Memory B cell (primary cell): ENCODE measurements around the gene ARF3.

Source experiments
- ATAC-seq: fragments of 150-1000 bp; cut with Tn5 transposase; 2 replicates; pipeline ENCODE4 v1.10.0; 2021; ENCODE audit warnings: low read depth, mild to moderate bottlenecking, moderate library complexity
- DNase-seq, 2 donors: peaks; one replicate each; pipeline ENCODE4 v3.0.0; 2022; ENCODE audit warnings: low spot score in 2 of 2
- H3K27ac Mint-ChIP-seq: one replicate; pipeline ENCODE4 v1.8.0; 2022; ENCODE audit warnings: mild to moderate bottlenecking, moderate library complexity, mixed read lengths
- H3K27me3 Mint-ChIP-seq: one replicate; pipeline ENCODE4 v1.8.0; 2022; ENCODE audit warnings: mixed read lengths
- H3K36me3 Mint-ChIP-seq: one replicate; pipeline ENCODE4 v1.8.0; 2022; ENCODE audit warnings: mild to moderate bottlenecking, mixed read lengths
- H3K4me1 Mint-ChIP-seq: one replicate; pipeline ENCODE4 v1.8.0; 2022; ENCODE audit warnings: mixed read lengths
- H3K4me3 Mint-ChIP-seq: one replicate; pipeline ENCODE4 v1.8.0; 2022; ENCODE audit warnings: mild to moderate bottlenecking, moderate library complexity, mixed read lengths
- H3K9me3 Mint-ChIP-seq: one replicate; pipeline ENCODE4 v1.8.0; 2022; ENCODE audit warnings: mixed read lengths

ARF3 gene

DNA sequence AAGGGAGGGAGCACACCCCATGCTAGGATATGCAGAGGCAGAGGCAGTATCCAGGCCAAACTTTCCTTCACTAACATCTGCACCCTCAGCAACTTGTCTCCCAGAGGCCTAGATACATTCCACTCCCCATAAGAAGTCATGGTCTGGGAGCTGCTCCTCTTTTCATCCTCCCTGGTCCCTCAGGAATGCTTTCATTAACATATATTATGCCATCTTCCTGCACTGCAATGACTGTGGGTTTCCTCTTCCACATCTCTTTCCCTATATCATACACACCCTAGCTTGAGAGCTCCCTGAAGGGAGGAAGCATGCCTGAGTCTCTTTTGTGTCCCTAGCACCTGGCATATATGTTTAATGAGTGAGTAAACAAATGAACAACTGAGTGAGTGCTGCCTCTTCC is 33.3 kb upstream of the ARF3 start:
- DNase-seq (no peak), ATAC-seq (no peak)
- Mint-ChIP-seq H3K27ac (no peak overlapping the region), H3K4me3 (no peak overlapping the region), H3K27me3 (peaks cover 30% of the 10 kb centered on the region), H3K4me1 (peaks cover 12% of the 10 kb centered on the region), H3K36me3 (no peaks in the 10 kb centered on the region), H3K9me3 (no peaks in the 10 kb centered on the region)

DNA sequence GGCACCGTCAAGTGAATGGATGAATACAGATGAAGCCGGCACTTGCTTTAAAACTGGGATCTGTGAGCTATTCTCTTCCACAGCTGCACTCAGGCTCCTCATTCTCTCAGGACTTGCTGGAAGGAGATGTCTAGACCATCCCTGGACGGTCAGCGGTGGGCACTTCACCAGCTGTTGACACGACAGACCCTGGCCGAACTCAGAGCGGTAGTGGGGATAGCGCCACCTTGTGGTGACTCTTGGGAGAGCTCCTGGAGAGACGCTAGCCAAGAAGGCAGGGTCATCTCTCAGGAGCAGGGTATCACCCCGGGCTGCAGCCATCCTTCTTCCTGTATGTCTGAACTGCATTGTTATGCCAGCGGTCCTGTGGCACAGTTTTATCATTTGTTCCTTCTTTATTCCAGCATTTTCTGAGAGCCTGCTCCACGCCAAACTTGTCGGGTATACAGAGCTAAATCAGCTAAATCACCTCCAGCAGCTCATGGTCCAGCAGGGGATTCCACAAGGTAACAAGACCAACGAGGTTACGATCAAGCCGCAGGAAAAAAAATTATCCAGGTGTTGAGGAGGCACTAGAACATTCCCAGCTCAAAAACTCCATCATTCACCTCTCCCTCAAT is 30.9 kb upstream of the ARF3 start:
- ATAC-seq (peak; percentile 74), DNase-seq (peak; percentile 65 to 79)
- H3K4me1 Mint-ChIP-seq = peaks cover 5% of the 10 kb centered on the region
- peaks cover 20% of the 10 kb centered on the region for H3K27me3 Mint-ChIP-seq
- H3K4me3 Mint-ChIP-seq = no peak overlapping the region
- no peaks in the 10 kb centered on the region for H3K36me3 Mint-ChIP-seq
- H3K27ac Mint-ChIP-seq = no peak overlapping the region
- H3K9me3 Mint-ChIP-seq = no peaks in the 10 kb centered on the region

DNA sequence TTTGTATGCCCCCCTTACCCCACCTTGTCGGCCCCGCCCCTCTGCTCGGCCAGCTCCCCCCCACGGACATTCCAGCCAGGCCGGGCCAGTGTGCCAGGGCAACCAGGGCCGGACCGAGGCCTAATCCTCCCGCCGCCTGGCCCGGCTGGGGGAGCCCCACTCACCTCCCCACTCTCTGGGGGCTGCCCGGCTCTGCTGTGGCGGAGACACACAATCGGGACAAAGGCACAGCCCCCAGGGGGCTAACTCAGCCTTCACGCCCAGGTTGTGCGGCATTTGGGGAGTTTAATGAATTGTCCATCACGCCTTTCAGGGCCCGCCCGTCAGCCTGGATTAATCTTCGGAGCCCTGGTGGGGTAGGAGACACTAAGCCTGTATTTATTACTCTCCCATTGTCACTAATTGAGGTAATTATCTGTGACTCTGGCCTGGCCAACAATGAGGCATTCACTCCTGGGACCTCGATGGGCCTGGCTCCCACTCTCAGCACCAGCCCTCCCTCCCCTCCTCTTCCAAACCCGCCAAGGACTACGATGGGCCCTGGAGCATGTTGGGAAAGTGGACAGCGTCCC is 29.5 kb upstream of the ARF3 start:
- no peak overlapping the region for H3K27ac Mint-ChIP-seq
- no peak for DNase-seq
- H3K27me3 Mint-ChIP-seq = peaks cover 24% of the 10 kb centered on the region
- H3K4me3 Mint-ChIP-seq = no peak overlapping the region
- peaks cover 7% of the 10 kb centered on the region for H3K4me1 Mint-ChIP-seq
- no peak for ATAC-seq
- H3K36me3 Mint-ChIP-seq = no peaks in the 10 kb centered on the region
- H3K9me3 Mint-ChIP-seq = no peaks in the 10 kb centered on the region

- Mint-ChIP-seq H3K4me3 (no peak overlapping the region), H3K27me3 (peaks cover 27% of the 10 kb centered on the region), H3K4me1 (peaks cover 13% of the 10 kb centered on the region), H3K27ac (no peak overlapping the region), H3K9me3 (no peaks in the 10 kb centered on the region), H3K36me3 (no peaks in the 10 kb centered on the region)
- ATAC-seq = no peak
- DNase-seq = no peak
These were observed 28.6 kb upstream of the ARF3 start for GRCh38 chr12:48985901-48986300.

DNA sequence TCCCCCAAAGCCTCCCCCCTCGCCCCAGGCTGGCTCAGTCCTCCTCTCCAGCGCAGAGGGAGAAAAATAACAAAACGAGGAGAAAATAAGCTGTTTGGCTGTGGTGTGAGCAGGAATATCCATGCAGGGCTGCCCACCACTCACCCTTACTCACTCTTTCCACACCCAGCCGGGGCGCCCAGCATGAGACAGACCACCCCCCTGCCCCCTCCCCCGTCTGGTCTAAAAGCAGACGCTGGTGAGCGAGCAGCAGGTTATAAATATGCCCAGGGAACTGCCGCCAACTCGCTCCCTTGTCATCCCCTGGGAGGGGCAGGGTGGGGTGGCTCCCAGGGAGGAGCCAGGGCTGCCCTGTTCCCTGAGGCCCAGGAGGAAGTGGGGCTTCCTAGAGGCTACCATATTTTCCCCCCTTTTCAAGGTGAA is 28.2 kb upstream of the ARF3 start:
- no peak for ATAC-seq
- H3K9me3 Mint-ChIP-seq = no peaks in the 10 kb centered on the region
- no peak for DNase-seq
- H3K4me3 Mint-ChIP-seq = no peak overlapping the region
- H3K27me3 Mint-ChIP-seq = peaks cover 23% of the 10 kb centered on the region
- H3K36me3 Mint-ChIP-seq = no peaks in the 10 kb centered on the region
- peaks cover 16% of the 10 kb centered on the region for H3K4me1 Mint-ChIP-seq
- H3K27ac Mint-ChIP-seq = no peak overlapping the region

DNA sequence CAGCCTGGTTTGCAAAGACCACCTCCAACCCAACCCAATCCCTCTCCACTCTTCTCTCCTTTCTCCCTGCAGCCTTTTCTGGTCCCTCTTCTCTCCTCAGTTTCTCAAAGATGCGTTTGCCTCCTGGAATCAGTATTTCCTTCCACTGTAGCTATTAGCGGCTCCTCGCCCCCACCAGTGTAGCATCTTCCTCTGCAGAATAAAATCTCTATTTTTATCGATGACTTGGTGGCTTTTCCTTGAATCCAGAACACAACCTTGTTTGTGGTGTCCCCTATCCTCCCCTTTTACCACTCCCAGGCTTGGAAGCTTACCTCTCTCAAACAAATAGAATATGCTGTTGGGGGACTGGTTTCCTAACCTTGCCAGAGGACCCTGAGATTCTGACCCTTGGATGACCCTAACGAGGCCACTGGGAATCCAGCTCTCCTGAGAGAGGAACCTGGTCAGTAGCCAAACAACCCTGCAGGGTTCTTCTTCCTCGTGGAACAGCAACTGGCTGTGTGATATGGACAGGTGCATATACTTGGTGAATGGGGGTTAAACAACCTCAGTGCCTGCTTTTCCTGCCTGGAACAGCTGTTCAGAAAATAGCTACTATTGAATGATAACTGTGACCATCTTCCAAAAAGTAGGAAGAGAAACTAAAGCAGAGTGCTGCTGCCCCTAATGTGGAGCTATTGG is 25.3 kb upstream of the ARF3 start:
- ATAC-seq = no peak
- Mint-ChIP-seq H3K27me3 (peaks cover 20% of the 10 kb centered on the region), H3K4me1 (peaks cover 27% of the 10 kb centered on the region), H3K36me3 (no peaks in the 10 kb centered on the region), H3K9me3 (no peaks in the 10 kb centered on the region), H3K4me3 (peak overlapping the region; percentile 44), H3K27ac (peak overlapping the region; percentile 88)
- DNase-seq = no peak

DNA sequence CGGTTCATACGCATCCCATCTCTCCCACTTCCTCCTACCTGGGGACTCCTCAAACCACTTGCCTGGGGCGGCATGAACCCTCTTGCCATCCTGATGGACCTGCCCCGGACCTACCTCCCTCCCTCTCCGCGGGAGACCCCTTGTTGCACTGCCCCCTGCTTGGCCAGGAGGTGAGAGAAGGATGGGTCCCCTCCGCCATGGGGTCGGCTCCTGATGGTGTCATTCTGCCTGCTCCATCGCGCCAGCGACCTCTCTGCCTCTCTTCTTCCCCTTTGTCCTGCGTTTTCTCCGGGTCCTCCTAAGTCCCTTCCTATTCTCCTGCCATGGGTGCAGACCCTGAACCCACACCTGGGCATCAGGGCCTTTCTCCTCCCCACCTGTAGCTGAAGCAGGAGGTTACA is 24.5 kb upstream of the ARF3 start:
- peak overlapping the region; percentile 88 for H3K27ac Mint-ChIP-seq

DNA sequence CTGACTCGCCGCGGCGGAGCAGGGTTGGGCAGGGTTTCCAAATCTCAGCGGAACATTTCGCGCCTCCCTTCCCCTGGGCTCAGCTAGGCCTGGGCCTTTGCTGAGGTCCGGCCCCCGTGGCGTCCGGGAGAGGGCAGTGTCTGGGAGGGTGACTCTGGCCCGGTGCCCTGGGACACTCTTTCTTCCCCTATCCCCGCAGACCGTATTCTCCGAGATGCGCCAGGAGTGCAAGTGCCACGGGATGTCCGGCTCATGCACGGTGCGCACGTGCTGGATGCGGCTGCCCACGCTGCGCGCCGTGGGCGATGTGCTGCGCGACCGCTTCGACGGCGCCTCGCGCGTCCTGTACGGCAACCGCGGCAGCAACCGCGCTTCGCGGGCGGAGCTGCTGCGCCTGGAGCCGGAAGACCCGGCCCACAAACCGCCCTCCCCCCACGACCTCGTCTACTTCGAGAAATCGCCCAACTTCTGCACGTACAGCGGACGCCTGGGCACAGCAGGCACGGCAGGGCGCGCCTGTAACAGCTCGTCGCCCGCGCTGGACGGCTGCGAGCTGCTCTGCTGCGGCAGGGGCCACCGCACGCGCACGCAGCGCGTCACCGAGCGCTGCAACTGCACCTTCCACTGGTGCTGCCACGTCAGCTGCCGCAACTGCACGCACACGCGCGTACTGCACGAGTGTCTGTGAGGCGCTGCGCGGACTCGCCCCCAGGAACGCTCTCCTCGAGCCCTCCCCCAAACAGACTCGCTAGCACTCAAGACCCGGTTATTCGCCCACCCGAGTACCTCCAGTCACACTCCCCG is 23.9 kb upstream of the ARF3 start:
- H3K36me3 Mint-ChIP-seq = no peaks in the 10 kb centered on the region
- ATAC-seq (peak; percentile 23), DNase-seq (no peak)
- H3K27ac Mint-ChIP-seq = peak overlapping the region; percentile 88
- peaks cover 26% of the 10 kb centered on the region for H3K27me3 Mint-ChIP-seq
- peaks cover 32% of the 10 kb centered on the region for H3K4me1 Mint-ChIP-seq
- no peaks in the 10 kb centered on the region for H3K9me3 Mint-ChIP-seq
- H3K4me3 Mint-ChIP-seq = peak overlapping the region; percentile 85

More for the DNA sequence above, 24.5 kb upstream of the ARF3 start:
- DNase-seq (no peak), ATAC-seq (no peak)
- H3K4me3 Mint-ChIP-seq = peak overlapping the region; percentile 85
- peaks cover 32% of the 10 kb centered on the region for H3K4me1 Mint-ChIP-seq
- H3K36me3 Mint-ChIP-seq = no peaks in the 10 kb centered on the region
- H3K27me3 Mint-ChIP-seq = peaks cover 28% of the 10 kb centered on the region
- no peaks in the 10 kb centered on the region for H3K9me3 Mint-ChIP-seq

DNA sequence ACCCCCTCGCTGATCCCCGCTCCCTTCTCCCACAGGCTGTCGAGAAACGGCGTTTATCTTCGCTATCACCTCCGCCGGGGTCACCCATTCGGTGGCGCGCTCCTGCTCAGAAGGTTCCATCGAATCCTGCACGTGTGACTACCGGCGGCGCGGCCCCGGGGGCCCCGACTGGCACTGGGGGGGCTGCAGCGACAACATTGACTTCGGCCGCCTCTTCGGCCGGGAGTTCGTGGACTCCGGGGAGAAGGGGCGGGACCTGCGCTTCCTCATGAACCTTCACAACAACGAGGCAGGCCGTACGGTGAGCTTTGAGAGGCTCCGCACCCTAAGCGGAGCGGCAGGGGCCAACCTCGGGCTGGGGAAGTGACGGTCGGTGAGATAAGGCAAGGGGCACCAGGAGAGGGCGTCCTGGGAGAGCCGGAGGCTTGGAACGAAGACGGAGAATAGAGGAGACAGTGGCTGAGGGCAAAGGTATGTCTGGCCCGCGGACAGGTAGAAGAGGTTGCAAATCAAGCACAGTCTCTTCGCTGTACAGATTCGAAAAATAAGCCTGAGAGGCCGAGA is 23.2 kb upstream of the ARF3 start:
- peaks cover 32% of the 10 kb centered on the region for H3K4me1 Mint-ChIP-seq
- no peak for DNase-seq
- H3K27me3 Mint-ChIP-seq = peaks cover 23% of the 10 kb centered on the region
- H3K36me3 Mint-ChIP-seq = no peaks in the 10 kb centered on the region
- H3K27ac Mint-ChIP-seq = peak overlapping the region; percentile 56
- H3K9me3 Mint-ChIP-seq = no peaks in the 10 kb centered on the region
- H3K4me3 Mint-ChIP-seq = peak overlapping the region; percentile 85
- peak; percentile 9 for ATAC-seq

DNA sequence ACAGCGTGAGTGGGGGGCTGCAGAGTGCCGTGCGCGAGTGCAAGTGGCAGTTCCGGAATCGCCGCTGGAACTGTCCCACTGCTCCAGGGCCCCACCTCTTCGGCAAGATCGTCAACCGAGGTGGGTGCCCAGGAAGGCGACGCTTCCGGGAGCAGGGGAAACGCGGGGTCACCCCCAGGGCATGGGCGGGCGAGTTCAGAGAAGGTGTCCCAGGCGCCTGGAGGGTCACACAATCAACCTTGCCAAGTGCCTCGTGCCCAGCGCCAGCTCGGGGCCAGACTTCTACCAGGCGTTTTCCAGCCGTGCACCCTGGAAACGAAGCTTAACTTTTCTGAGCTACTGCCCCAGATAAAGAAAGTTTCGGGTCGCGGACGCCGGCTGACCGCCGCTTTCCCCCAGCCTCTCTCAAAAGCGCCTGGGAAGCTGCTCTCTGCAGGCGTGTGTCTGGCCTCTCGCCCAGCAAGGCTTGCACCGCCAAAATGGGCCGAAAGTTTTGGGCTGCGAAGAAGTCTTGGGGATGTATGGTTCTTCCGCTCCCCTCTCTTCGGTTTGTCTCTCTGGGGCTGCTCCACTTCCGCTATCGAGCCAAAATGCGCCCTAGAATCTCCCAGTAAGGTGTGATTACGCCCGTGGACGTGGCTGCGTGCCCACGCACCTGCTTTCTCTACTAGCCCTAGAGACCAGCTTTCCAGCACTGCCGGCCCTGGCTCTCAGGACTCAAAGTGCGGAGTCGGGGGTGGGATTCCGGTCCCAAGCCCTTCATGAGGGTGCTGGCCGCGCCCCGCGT is 22.5 kb upstream of the ARF3 start:
- no peaks in the 10 kb centered on the region for H3K36me3 Mint-ChIP-seq
- peaks cover 32% of the 10 kb centered on the region for H3K4me1 Mint-ChIP-seq
- H3K27ac Mint-ChIP-seq = peak overlapping the region; percentile 56
- ATAC-seq (peak; percentile 23), DNase-seq (peak in 1 of 2 donors; percentile 48)
- no peaks in the 10 kb centered on the region for H3K9me3 Mint-ChIP-seq
- peak overlapping the region; percentile 85 for H3K4me3 Mint-ChIP-seq
- peaks cover 21% of the 10 kb centered on the region for H3K27me3 Mint-ChIP-seq

DNA sequence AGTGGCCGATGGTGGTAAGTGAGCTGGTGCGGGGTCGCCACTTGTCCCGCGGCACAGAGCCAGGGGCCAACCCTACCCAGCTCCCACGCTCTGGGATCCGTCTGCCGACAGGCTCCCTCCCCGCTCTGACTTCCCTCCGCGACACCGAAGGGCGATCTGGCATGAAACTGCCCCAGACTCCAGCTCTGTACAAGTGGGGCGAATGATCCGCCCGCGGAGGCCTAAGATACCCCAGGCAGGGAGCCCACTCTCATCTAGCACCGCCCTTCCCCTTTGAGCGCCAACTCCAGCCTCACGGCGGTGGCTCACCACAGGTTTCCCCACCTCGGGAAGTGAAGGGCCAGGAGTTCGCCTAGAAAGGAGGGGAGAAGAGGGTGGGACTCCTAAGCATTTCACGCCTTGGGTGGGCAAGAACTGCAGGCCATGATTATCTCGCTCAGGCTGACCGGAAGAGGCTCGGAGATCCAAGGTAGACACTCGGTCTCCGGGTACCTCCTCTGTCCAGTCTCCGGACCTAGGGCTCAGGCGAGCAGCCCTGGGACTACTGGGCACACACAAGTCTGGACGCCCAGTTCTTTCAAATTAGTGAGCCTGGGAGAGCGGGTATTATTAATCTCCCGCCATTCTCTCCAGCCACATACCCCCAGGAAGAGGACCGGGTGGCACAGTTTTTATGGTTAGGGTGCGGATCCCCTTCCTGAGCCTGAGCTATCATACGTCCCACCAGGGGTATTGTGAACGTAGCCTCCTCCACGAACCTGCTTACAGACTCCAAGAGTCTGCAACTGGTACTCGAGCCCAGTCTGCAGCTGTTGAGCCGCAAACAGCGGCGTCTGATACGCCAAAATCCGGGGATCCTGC is 21.7 kb upstream of the ARF3 start:
- H3K36me3 Mint-ChIP-seq = no peaks in the 10 kb centered on the region
- DNase-seq (no peak), ATAC-seq (no peak)
- peak overlapping the region; percentile 85 for H3K4me3 Mint-ChIP-seq
- no peaks in the 10 kb centered on the region for H3K9me3 Mint-ChIP-seq
- peak overlapping the region; percentile 32 for H3K27ac Mint-ChIP-seq
- H3K4me1 Mint-ChIP-seq = peaks cover 32% of the 10 kb centered on the region
- peaks cover 25% of the 10 kb centered on the region for H3K27me3 Mint-ChIP-seq

DNA sequence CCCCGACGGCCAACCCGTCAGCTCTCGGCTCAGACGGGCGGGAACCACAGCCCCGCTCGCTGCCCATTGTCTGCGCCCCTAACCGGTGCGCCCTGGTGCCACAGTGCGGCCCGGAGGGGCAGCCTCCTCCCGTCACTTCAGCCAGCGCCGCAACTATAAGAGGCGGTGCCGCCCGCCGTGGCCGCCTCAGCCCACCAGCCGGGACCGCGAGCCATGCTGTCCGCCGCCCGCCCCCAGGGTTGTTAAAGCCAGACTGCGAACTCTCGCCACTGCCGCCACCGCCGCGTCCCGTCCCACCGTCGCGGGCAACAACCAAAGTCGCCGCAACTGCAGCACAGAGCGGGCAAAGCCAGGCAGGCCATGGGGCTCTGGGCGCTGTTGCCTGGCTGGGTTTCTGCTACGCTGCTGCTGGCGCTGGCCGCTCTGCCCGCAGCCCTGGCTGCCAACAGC is 21.0 kb upstream of the ARF3 start, which contains the start of gene WNT1:
Gene WNT1 (plus strand): TSS at position 32 of the 450 bp plus-strand sequence. CDS start 329 bp downstream, at position 361.
- DNase-seq = no peak
- H3K36me3 Mint-ChIP-seq = no peaks in the 10 kb centered on the region
- H3K9me3 Mint-ChIP-seq = no peaks in the 10 kb centered on the region
- H3K4me1 Mint-ChIP-seq = peaks cover 32% of the 10 kb centered on the region
- ATAC-seq = peak; percentile 4
- peaks cover 29% of the 10 kb centered on the region for H3K27me3 Mint-ChIP-seq
- peak within 1 kb of the TSS; percentile 87 for H3K27ac Mint-ChIP-seq
- peak within 1 kb of the TSS; percentile 85 for H3K4me3 Mint-ChIP-seq
